K562 (cell line): ENCODE measurements around the gene SYCP2.

Source experiments
- BRD9 ChIP-seq: fragments of 450-650 bp; IDR thresholded peaks from 2 replicates; pipeline ENCODE4 v1.6.1; 2018; ENCODE audit warnings: low read depth; ENCODE audit not compliant: partially characterized antibody
- CTCF ChIP-seq, 3 experiments: IDR thresholded peaks in 2 of 3; conservative IDR thresholded peaks in 1 of 3; 2 replicates each; pipeline ENCODE4 v1.5.1; 2011 to 2012; ENCODE audit warnings: low read length in 3 of 3, mild to moderate bottlenecking in 3 of 3, control low read depth in 2 of 3, improper control_type of control experiment in 1 of 3, inconsistent platforms in 1 of 3, low read depth in 1 of 3, mixed read lengths in 1 of 3, moderate library complexity in 1 of 3; ENCODE audit not compliant: insufficient read depth in 2 of 3
- E4F1 ChIP-seq: fragments of 250-450 bp; sonication (Bioruptor Pico); IDR thresholded peaks from 2 replicates; pipeline ENCODE4 v1.5.0; 2021; ENCODE audit warnings: mild to moderate bottlenecking, borderline replicate concordance
- EP300 ChIP-seq: IDR thresholded peaks from 2 replicates; pipeline ENCODE4 v1.6.1; 2012; ENCODE audit warnings: low read length, improper control_type of control experiment
- JUN ChIP-seq, 2 experiments: sonication (generic) in 1 of 2; formaldehyde crosslinking in 1 of 2; IDR thresholded peaks; 2 replicates each; pipeline versions ENCODE4 v1.6.1 to v1.8.0; 2012 to 2022; ENCODE audit warnings: borderline replicate concordance in 2 of 2, mild to moderate bottlenecking in 2 of 2, improper control_type of control experiment in 1 of 2, low read depth in 1 of 2, low read length in 1 of 2, missing genetic modification reagents in 1 of 2
- MAFK ChIP-seq: IDR thresholded peaks from 2 replicates; pipeline ENCODE4 v1.6.1; 2011; ENCODE audit warnings: low read length, improper control_type of control experiment
- NCOA2 ChIP-seq, 2 experiments: fragments of 450-650 bp; IDR thresholded peaks; 2 replicates each; pipeline ENCODE4 v1.6.1; 2018; ENCODE audit warnings: mild to moderate bottlenecking in 2 of 2, moderate library complexity in 1 of 2; ENCODE audit not compliant: partially characterized antibody in 2 of 2
- POLR2A ChIP-seq: fragments of 450-650 bp; conservative IDR thresholded peaks from 2 replicates; pipeline ENCODE4 v1.6.1; 2016
- ZC3H11A ChIP-seq: IDR thresholded peaks from 2 replicates; pipeline ENCODE4 v1.6.1; 2012; ENCODE audit warnings: low read depth, low read length, improper control_type of control experiment
- ZNF134 ChIP-seq: fragments of 250-450 bp; sonication (Bioruptor Pico); conservative IDR thresholded peaks from 2 replicates; pipeline ENCODE4 v1.4.0; 2020
- ZNF232 ChIP-seq: sonication (generic); formaldehyde crosslinking; IDR thresholded peaks from 2 replicates; pipeline ENCODE4 v1.8.0; 2022; ENCODE audit warnings: mild to moderate bottlenecking, missing genetic modification reagents
- ZNF239 ChIP-seq: fragments of 250-450 bp; sonication (Bioruptor Pico); IDR thresholded peaks from 2 replicates; pipeline ENCODE4 v1.4.0; 2020; ENCODE audit warnings: mild to moderate bottlenecking
- ZNF280A ChIP-seq: fragments of 450-650 bp; IDR thresholded peaks from 2 replicates; pipeline ENCODE4 v1.6.1; 2018; ENCODE audit warnings: mild to moderate bottlenecking, low read depth; ENCODE audit not compliant: partially characterized antibody

GRCh38 chr20:59871096-59871495, 62.3 kb downstream of the SYCP2 start:
- no peak for TF ChIP-seq ZC3H11A
- TF ChIP-seq MAFK, result no peak
- no peak for TF ChIP-seq BRD9
- no peak for TF ChIP-seq ZNF134 (CRISPR knock-in tag)
- no peak for TF ChIP-seq ZNF239 (CRISPR knock-in tag)
- TF ChIP-seq ZNF232 (CRISPR knock-in tag), result no peak
- no peak for TF ChIP-seq EP300
- TF ChIP-seq CTCF (IDR thresholded peaks at IDR 0.05 in 2 of 3, conservative IDR thresholded peaks at IDR 0.05 in 1 of 3; ENCODE audit: insufficient read depth in 2 of 3, low read depth in 1 of 3, low read length in 3 of 3), result no peak
- no peak for TF ChIP-seq POLR2A
- no peak for TF ChIP-seq ZNF280A
- no peak for TF ChIP-seq E4F1 (CRISPR knock-in tag)
- no peak for TF ChIP-seq NCOA2 (IDR thresholded peaks at IDR 0.05; ENCODE audit: partially characterized antibody in 2 of 2)
- no peak for TF ChIP-seq JUN (IDR thresholded peaks at IDR 0.05; ENCODE audit: borderline replicate concordance, low read depth, low read length)
- TF ChIP-seq JUN (CRISPR knock-in tag; IDR thresholded peaks at IDR 0.05; ENCODE audit: borderline replicate concordance), result no peak
